ENCODE data around the gene TMED10. TPM values are rescaled to one million over a fixed set of nuclear protein-coding genes. Genes with fewer than 3 reads are reported as not detected.

Gene TMED10
- total and polyA plus RNA-seq, 2 of the 13 experiments (the other 11 are each of a cell fraction or from before 2014, with no cell fraction given): 311 to 377 TPM

GRCh38 chr14:75156111-75156510 lies 20.3 kb downstream of the TMED10 start (continued):
- TF ChIP-seq ZNF142 (CRISPR knock-in tag; IDR thresholded peaks at IDR 0.05): no peak

GRCh38 chr14:75155169-75155568 lies 21.2 kb downstream of the TMED10 start:
- Histone ChIP-seq H3K27ac (ENCODE audit: extremely low read length, insufficient read depth, low read length) (no peak overlapping the region), H3K36me3 (replicated peaks in 1 of 2; ENCODE audit: control insufficient read depth in 1 of 2, insufficient read depth in 2 of 2, low read length in 2 of 2) (peaks cover 0 to 13% of the 10 kb centered on the region in 2 experiments; a peak in 2 of 5 replicates), H3K4me2 (ENCODE audit: low read depth, low read length) (no peak overlapping the region), H3K27me3 (ENCODE audit: control insufficient read depth in 1 of 2, insufficient read depth in 2 of 2, low read length in 2 of 2) (no peaks in the 10 kb centered on the region), H3K9ac (ENCODE audit: insufficient read depth, low read depth, low read length) (no peak overlapping the region), H3K79me2 (ENCODE audit: insufficient read depth, low read length) (peaks cover 57% of the 10 kb centered on the region), H2AFZ (ENCODE audit: low read length) (no peak overlapping the region), H4K20me1 (ENCODE audit: insufficient read depth, low read length) (peaks cover 4% of the 10 kb centered on the region; the same call in 1 of the 2 replicates), H3K9me3 (ENCODE audit: low read length) (no peaks in the 10 kb centered on the region), H3K4me3 (replicated peaks in 1 of 3; ENCODE audit: insufficient read depth in 1 of 3, low read depth in 2 of 3, low read length in 3 of 3) (no peak overlapping the region), H3K4me1 (ENCODE audit: insufficient read depth, low read length) (peaks cover 42% of the 10 kb centered on the region)
- intact Hi-C loops (cut with micrococcal nuclease; ENCODE audit: unreplicated experiment) (no loop called here), in situ Hi-C loops (cut with HindIII; ENCODE audit: extremely low pct_ligation_motif_present, low pct_unique_long_range_greater_than_20kb) (no loop called here)
- ChIA-PET POLR2A (no interaction called here), CTCF (ENCODE audit: low intra/inter-chr PET ratio, low total read pairs) (no interaction called here)
- no peak for ATAC-seq
- TF ChIP-seq ETV5 (CRISPR knock-in tag; IDR thresholded peaks at IDR 0.05; ENCODE audit: borderline replicate concordance): no peak
- TF ChIP-seq DR1 (CRISPR knock-in tag; IDR thresholded peaks at IDR 0.05): no peak
- no peak for TF ChIP-seq RELA (CRISPR knock-in tag; IDR thresholded peaks at IDR 0.05)
- TF ChIP-seq CC2D1A (CRISPR knock-in tag; IDR thresholded peaks at IDR 0.05): no peak
- no peak for TF ChIP-seq KAT7 (CRISPR knock-in tag; IDR thresholded peaks at IDR 0.05; ENCODE audit: borderline replicate concordance)
- no TSS peak for BruUV-seq (replicated peaks)
- WGBS (ENCODE audit: low lambda C conversion rate): 100% methylated on average over 3 of the region's 3 CpGs
- FAIRE-seq: no peak
- no peak for DNase-seq (ENCODE audit: low spot score)
